A549 (cell line): ENCODE measurements around the gene SEC24D. TPM values are rescaled to one million over a fixed set of nuclear protein-coding genes. Genes with fewer than 3 reads are reported as not detected.
"Not testable (repeated sequence)": the region's sequence is repeated elsewhere in the genome, so short reads cannot be mapped to it uniquely, and the experiment has no call there.

Source experiments
- ATAC-seq, 2 experiments: fragments of 200-7000 bp in 1 of 2; fragments of >200 bp in 1 of 2; cut with Nextera tagmentation in 1 of 2; cut with Tn5 transposase in 1 of 2; 3 replicates each; pipeline versions ENCODE4 v1.8.0 to v1.9.1; 2018 to 2020; ENCODE audit warnings: mild to moderate bottlenecking in 1 of 2, moderate library complexity in 1 of 2
- CTCF ChIA-PET: fragments of 300-600 bp; sonication (Branson Sonifier 250); formaldehyde crosslinking; extraction: SDS; loops from one replicate; lab custom pipeline; 2021; ENCODE audit warnings: antibody characterized with exemption, inconsistent platforms; lab: Yijun Ruan, JAX
- POLR2A ChIA-PET: fragments of 350-600 bp; formaldehyde crosslinking; extraction: SDS; loops from one replicate; lab custom pipeline; 2021; ENCODE audit warnings: antibody characterized with exemption, inconsistent platforms; lab: Yijun Ruan, JAX
- DNase-seq, 2 experiments: peaks; one replicate each; pipeline versions ENCODE4 v3.0.0 to v3.0.0-alpha.2; 2011 to 2016; ENCODE audit warnings: low read depth in 1 of 2, low spot score in 1 of 2
- FAIRE-seq: peaks from 2 replicates; lab custom pipeline; 2011; peaks lifted over from hg19 to GRCh38; lab: Jason Lieb, UNC
- H3K27ac ChIP-seq, 2 experiments: fragments of >200 bp; sonication (Bioruptor Twin); formaldehyde crosslinking; 3 replicates each; pipeline ENCODE4 v1.5.1; 2016 to 2017
- H3K4me1 ChIP-seq: fragments of >200 bp; sonication (Bioruptor Twin); formaldehyde crosslinking; 3 replicates; pipeline ENCODE4 v1.6.1; 2016
- H3K4me2 ChIP-seq: fragments of >200 bp; sonication (Bioruptor Twin); formaldehyde crosslinking; 3 replicates; pipeline ENCODE4 v1.6.1; 2016
- H3K4me3 ChIP-seq: fragments of >200 bp; sonication (Bioruptor Twin); formaldehyde crosslinking; 3 replicates; pipeline ENCODE4 v1.5.1; 2016
- H3K9me3 ChIP-seq: fragments of >200 bp; sonication (Bioruptor Twin); formaldehyde crosslinking; 3 replicates; pipeline ENCODE4 v1.6.1; 2016
- CBX8 ChIP-seq: fragments of 200-600 bp; sonication (generic); IDR thresholded peaks from 2 replicates; pipeline ENCODE4 v1.6.1; 2016
- CEBPB ChIP-seq, 2 experiments: fragments of >200 bp in 1 of 2; sonication (Bioruptor Twin) in 1 of 2; formaldehyde crosslinking in 1 of 2; IDR thresholded peaks; 2 replicates each; pipeline ENCODE4 v1.6.1; 2012 to 2016
- ELK1 ChIP-seq: fragments of 150-350 bp; IDR thresholded peaks from 2 replicates; pipeline ENCODE4 v1.6.1; 2014; ENCODE audit warnings: low read depth, mild to moderate bottlenecking, low read length
- FOSB ChIP-seq: fragments of 250-450 bp; sonication (Bioruptor Pico); IDR thresholded peaks from 2 replicates; pipeline ENCODE4 v1.5.0; 2020; ENCODE audit warnings: mild to moderate bottlenecking, moderate library complexity
- FOSL2 ChIP-seq, 2 experiments: fragments of 450-650 bp in 1 of 2; fragments of >200 bp in 1 of 2; sonication (Bioruptor Twin) in 1 of 2; formaldehyde crosslinking; IDR thresholded peaks; 2 replicates each; pipeline versions ENCODE4 v1.5.0 to v1.6.1; 2016 to 2020; ENCODE audit warnings: mild to moderate bottlenecking in 1 of 2, moderate library complexity in 1 of 2
- GATA3 ChIP-seq: IDR thresholded peaks from 2 replicates; pipeline ENCODE4 v1.6.1; 2012; ENCODE audit warnings: borderline replicate concordance
- KDM1A ChIP-seq: fragments of 200-600 bp; sonication (generic); IDR thresholded peaks from 2 replicates; pipeline ENCODE4 v1.6.1; 2016; ENCODE audit warnings: low read depth, mild to moderate bottlenecking
- MAFK ChIP-seq: fragments of 450-650 bp; IDR thresholded peaks from 2 replicates; pipeline ENCODE4 v1.6.1; 2014; ENCODE audit not compliant: partially characterized antibody
- NFE2L2 ChIP-seq: fragments of 150-350 bp; conservative IDR thresholded peaks from 2 replicates; pipeline ENCODE4 v1.6.1; 2014; ENCODE audit warnings: low read length
- POLR2A ChIP-seq: IDR thresholded peaks from 2 replicates; pipeline ENCODE4 v1.6.1; 2012; ENCODE audit warnings: mild to moderate bottlenecking, low read length
- POLR2AphosphoS2 ChIP-seq: conservative IDR thresholded peaks from 2 replicates; pipeline ENCODE4 v1.6.1; 2012; ENCODE audit warnings: low read length, improper control_type of control experiment, inconsistent platforms
- RCOR1 ChIP-seq: fragments of 150-350 bp; IDR thresholded peaks from 2 replicates; pipeline ENCODE4 v1.6.1; 2014; ENCODE audit warnings: antibody characterized with exemption, low read length, low read depth
- RFX5 ChIP-seq: fragments of 450-650 bp; IDR thresholded peaks from 2 replicates; pipeline ENCODE4 v1.7.1; 2014; ENCODE audit warnings: antibody characterized with exemption, mild to moderate bottlenecking, moderate library complexity
- TP53 ChIP-seq: fragments of 250-450 bp; sonication (Bioruptor Pico); IDR thresholded peaks from 2 replicates; pipeline ENCODE4 v1.5.0; 2021; ENCODE audit warnings: mild to moderate bottlenecking, moderate library complexity
- ZNF302 ChIP-seq: fragments of 250-450 bp; sonication (Bioruptor Pico); IDR thresholded peaks from 2 replicates; pipeline ENCODE4 v1.9.0; 2021; ENCODE audit warnings: inconsistent platforms, mild to moderate bottlenecking, moderate library complexity
- WGBS: methylation state at CpG from one replicate; pipeline ENCODE4 v1.1.6; 2017; ENCODE audit errors: missing lambda C conversion rate; 5-methylcytosine and 5-hydroxymethylcytosine counted together
- polyA plus RNA-seq, 4 experiments: library from polyadenylated mRNA; depleted of rRNA in 3 of 4; stranded (reverse); fragments of >200 nt; fragmentation: RNase III in 1 of 4; extraction: RNeasy Plus Mini Kit Qiagen cat#74134 plus additional on column Dnase treatment in 1 of 4; gene quantifications; 2 replicates in 3 of 4; 3 replicates in 1 of 4; pipeline ENCODE4 v1.2.3, GENCODE V29; 2011 to 2017
- TF ChIP-seq, protein P1 (sequence below): fragments of >200 bp; sonication (Bioruptor Twin); formaldehyde crosslinking; IDR thresholded peaks from 3 replicates; pipeline ENCODE4 v1.5.1; 2016
- TF ChIP-seq, protein P2 (sequence below): fragments of 450-650 bp; IDR thresholded peaks from 2 replicates; pipeline ENCODE4 v1.6.1; 2014; ENCODE audit warnings: antibody characterized with exemption

Gene SEC24D
- polyA plus RNA-seq, 2 of the 4 experiments (the other 2 are of a cell fraction) = 12.8 to 15.6 TPM

GRCh38 chr4:118798658-118799057 is 37.3 kb downstream of the SEC24D start (continued):
- TF ChIP-seq, protein P1, sequence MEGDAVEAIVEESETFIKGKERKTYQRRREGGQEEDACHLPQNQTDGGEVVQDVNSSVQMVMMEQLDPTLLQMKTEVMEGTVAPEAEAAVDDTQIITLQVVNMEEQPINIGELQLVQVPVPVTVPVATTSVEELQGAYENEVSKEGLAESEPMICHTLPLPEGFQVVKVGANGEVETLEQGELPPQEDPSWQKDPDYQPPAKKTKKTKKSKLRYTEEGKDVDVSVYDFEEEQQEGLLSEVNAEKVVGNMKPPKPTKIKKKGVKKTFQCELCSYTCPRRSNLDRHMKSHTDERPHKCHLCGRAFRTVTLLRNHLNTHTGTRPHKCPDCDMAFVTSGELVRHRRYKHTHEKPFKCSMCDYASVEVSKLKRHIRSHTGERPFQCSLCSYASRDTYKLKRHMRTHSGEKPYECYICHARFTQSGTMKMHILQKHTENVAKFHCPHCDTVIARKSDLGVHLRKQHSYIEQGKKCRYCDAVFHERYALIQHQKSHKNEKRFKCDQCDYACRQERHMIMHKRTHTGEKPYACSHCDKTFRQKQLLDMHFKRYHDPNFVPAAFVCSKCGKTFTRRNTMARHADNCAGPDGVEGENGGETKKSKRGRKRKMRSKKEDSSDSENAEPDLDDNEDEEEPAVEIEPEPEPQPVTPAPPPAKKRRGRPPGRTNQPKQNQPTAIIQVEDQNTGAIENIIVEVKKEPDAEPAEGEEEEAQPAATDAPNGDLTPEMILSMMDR = no peak

DNA sequence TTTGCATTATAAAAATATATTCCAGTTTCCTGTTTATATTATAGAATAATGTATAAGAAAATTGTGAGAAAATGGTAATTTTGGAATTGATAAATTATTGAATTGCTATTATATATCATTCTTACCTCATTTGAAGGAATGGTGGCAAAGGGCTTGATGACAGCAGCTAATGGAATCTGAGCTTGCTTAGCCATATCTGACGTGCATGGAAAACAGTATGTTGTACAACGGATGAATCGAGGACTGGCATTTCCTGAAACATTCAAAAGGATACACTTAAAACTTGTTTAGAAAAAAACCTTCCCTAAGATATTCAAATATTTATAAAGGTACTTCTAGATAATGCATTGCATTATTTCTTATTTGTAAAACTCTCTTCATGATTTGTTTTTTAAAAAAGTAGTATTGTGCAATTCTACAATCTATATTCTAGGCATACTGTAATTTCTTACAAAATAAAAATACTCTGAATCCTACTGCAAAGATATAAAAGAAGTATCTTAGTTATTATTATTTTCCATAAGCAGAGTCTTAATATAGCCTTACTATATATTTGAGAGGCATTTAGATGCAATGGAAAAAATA is 38.3 kb downstream of the SEC24D start:
- Histone ChIP-seq H3K27ac (no peak overlapping the region), H3K4me2 (no peak overlapping the region), H3K9me3 (no peaks in the 10 kb centered on the region), H3K4me1 (no peaks in the 10 kb centered on the region), H3K4me3 (no peak overlapping the region)
- TF ChIP-seq CEBPB (IDR thresholded peaks at IDR 0.05) (no peak), CBX8 (no peak), POLR2A (no peak), TP53 (CRISPR knock-in tag) (no peak), RFX5 (no peak)
- TF ChIP-seq, protein P2, sequence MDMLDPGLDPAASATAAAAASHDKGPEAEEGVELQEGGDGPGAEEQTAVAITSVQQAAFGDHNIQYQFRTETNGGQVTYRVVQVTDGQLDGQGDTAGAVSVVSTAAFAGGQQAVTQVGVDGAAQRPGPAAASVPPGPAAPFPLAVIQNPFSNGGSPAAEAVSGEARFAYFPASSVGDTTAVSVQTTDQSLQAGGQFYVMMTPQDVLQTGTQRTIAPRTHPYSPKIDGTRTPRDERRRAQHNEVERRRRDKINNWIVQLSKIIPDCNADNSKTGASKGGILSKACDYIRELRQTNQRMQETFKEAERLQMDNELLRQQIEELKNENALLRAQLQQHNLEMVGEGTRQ = no peak
- TF ChIP-seq, protein P1 = no peak
- DNase-seq (no peak), FAIRE-seq (no peak), ATAC-seq (no peak)
- 93% methylated on average over 3 of the region's 3 CpGs for WGBS
- ChIA-PET CTCF (no interaction called here), POLR2A (no interaction called here)

GRCh38 chr4:118791690-118792446 is 44.1 kb downstream of the SEC24D start:
- H3K4me3 ChIP-seq, H3K4me2 ChIP-seq, H3K27ac ChIP-seq, ATAC-seq, DNase-seq, H3K9me3 ChIP-seq, H3K4me1 ChIP-seq, FAIRE-seq, POLR2A ChIA-PET: not testable (repeated sequence)
- 96% methylated on average over 25 of the region's 58 CpGs for WGBS
- CTCF ChIA-PET = interaction anchor here (1.1 kb wide), 1 partner anchor 10 kb away, joined by 3 read pairs; no protein-coding TSS in a partner anchor

DNA sequence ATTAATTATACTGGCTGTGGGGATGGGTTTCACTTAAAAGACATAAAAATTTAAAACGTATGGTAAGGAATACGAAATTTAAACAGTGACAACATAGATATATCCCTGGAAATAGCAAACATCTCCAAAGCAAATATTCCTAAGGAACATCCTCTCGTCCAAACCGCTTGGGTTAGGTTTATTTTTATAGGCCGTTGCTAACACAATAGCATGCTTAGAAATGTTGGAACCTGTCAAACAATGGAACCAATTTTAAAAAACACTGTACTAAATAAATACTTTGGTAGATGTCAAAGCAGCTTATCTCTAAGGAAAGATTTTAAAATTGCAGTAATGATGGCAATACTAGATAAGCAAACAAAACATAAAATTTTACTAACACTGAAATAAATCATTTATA is 45.4 kb downstream of the SEC24D start:
- Histone ChIP-seq H3K9me3 (no peaks in the 10 kb centered on the region), H3K4me3 (no peak overlapping the region), H3K4me1 (no peaks in the 10 kb centered on the region), H3K27ac (no peak overlapping the region), H3K4me2 (no peak overlapping the region)
- FAIRE-seq (no peak), ATAC-seq (no peak), DNase-seq (no peak)
- ChIA-PET POLR2A (no interaction called here), CTCF (interaction anchor here (1.1 kb wide), 1 partner anchor 11 kb away, joined by 3 read pairs; no protein-coding TSS in a partner anchor)
- 82% methylated on average over 5 of the region's 5 CpGs for WGBS
- TF ChIP-seq CBX8 (no peak), ZNF302 (no peak), KDM1A (no peak), ELK1 (no peak), MAFK (no peak), FOSB (CRISPR knock-in tag) (no peak), POLR2AphosphoS2 (no peak), NFE2L2 (no peak), FOSL2 (IDR thresholded peaks at IDR 0.05) (no peak), FOSL2 (CRISPR knock-in tag; IDR thresholded peaks at IDR 0.05) (no peak), RCOR1 (no peak), GATA3 (no peak)
- TF ChIP-seq, protein P1 = no peak
